HG03108 (cell line): Measurements from ENCODE around the gene DAND5.
A peak's percentile ranks its signal among the peaks of the same experiment; 100 is the strongest.
"Not testable (repeated sequence)": the region's sequence is repeated elsewhere in the genome, so short reads cannot be mapped to it uniquely, and the experiment has no call there.

Source experiments
- ATAC-seq: cut with Tn5 transposase; IDR thresholded peaks from one replicate; pipeline ENCODE4 v1.9.1; 2021; ENCODE audit warnings: moderate library complexity; ENCODE audit not compliant: unreplicated experiment

The DAND5 gene

GRCh38 chr19:12945479-12946091 lies 23.8 kb upstream of the DAND5 start, which contains the start of gene RAD23A:
RAD23A (plus strand) TSS chr19:12945862; CDS start chr19:12945949, 87 bp downstream.
- ATAC-seq, result peak; percentile 63

GRCh38 chr19:12946092-12946721 lies 23.2 kb upstream of the DAND5 start:
- ATAC-seq, result peak; percentile 29

DNA sequence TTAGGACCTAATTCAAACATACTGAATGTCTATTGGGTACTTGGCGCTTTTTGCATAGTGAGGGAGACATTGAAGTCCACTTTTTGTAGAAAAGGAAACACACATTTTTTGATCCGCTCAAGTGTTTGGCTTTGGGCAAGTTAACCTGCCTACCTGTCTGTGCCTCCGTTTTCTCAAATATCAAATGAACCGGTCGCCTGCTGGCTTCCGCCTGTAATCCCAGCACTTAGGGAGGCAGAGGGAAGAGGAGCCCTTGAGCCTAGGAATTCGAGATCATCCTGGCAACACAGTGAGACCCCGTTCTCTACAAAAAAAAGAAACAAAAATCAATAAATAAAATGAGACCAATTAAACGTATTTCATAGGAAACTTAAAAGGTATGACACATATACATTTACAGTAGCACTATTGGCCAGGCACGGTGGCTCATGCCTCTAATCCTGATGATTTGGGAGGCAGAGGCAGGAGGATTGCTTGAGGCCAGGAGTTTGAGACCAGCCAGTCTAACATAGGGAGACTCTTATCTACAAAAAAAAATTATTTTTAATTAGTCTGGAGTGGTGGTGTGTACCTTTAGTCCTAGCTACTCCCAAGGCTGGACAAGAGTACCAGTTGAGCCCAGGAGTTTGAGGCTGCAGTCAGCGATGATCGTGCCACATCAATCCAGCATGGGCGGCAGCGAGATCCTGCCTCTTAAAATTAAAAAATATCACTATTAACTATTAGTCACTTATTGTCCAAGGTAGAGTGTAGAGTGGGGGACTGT lies 22.5 kb upstream of the DAND5 start:
- ATAC-seq, result no peak

- ATAC-seq, result no peak
Observed at GRCh38 chr19:12947702-12948611, 21.4 kb upstream of the DAND5 start.

- no peak for ATAC-seq
Observed at GRCh38 chr19:12948612-12949362, 20.6 kb upstream of the DAND5 start.

- no peak for ATAC-seq
Observed at GRCh38 chr19:12949363-12950283, 19.8 kb upstream of the DAND5 start.

- ATAC-seq, result not testable (repeated sequence)
Observed at GRCh38 chr19:12952050-12952449, 17.3 kb upstream of the DAND5 start.

GRCh38 chr19:12952488-12953137 lies 16.8 kb upstream of the DAND5 start:
- ATAC-seq, result no peak

DNA sequence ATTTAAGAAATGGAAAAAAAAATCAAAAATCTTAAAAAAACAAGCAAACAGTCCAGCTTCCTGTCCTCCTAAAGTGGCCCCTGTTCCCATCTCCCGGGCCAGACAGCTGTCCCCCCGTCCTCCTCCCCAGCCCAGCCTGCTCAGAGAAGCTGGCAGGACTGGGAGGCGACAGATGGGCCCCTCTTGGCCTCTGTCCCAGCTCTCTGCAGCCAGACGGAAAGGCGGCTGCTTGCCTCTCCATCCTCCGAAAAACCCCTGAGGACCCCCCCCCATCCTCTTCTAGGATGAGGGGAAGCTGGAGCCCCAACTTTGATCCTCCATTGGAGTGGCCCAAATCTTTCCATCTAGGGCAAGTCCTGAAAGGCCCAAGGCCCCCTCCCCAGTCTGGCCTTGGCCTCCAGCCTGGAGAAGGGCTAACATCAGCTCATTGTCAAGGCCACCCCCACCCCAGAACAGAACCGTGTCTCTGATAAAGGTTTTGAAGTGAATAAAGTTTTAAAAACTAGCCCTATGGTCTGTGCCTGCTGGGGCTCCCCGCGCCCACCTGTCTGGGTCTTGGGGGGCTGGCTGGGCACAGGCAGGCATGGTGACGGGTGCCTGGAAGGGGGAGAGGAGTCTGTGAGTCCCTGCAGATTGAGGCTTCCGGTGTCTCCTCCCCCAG lies 16.1 kb upstream of the DAND5 start:
- ATAC-seq, result no peak

- ATAC-seq, result no peak
Observed at GRCh38 chr19:12953799-12954611, 15.4 kb upstream of the DAND5 start.

- ATAC-seq, result no peak
Observed at GRCh38 chr19:12954612-12954962, 14.8 kb upstream of the DAND5 start.

GRCh38 chr19:12955575-12955974 lies 13.8 kb upstream of the DAND5 start:
- not testable (repeated sequence) for ATAC-seq

DNA sequence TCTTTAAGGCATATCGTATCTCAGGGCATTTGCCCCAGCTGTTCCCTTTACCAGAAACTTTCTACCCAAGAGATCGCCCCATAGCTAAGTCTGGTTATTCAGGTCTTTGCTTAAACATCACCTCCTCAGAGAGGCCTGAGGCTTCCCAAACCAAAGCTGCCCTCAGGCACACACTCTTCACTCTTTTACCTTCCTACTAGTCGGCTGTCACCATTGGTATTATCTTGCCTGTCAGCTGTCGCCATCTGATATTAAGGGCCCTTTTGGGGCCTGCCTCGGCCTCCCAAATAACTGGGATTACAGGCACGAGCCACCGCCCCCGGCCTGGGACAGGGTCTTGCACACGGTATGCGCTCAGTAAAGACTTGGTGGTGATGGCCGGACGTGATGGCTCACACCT lies 13.4 kb upstream of the DAND5 start:
- no peak for ATAC-seq

- no peak for ATAC-seq
Observed at GRCh38 chr19:12956446-12957388, 12.7 kb upstream of the DAND5 start, which contains the start of gene GADD45GIP1. GADD45GIP1 (minus strand) TSS chr19:12957223; CDS start chr19:12957212, 11 bp downstream.

DNA sequence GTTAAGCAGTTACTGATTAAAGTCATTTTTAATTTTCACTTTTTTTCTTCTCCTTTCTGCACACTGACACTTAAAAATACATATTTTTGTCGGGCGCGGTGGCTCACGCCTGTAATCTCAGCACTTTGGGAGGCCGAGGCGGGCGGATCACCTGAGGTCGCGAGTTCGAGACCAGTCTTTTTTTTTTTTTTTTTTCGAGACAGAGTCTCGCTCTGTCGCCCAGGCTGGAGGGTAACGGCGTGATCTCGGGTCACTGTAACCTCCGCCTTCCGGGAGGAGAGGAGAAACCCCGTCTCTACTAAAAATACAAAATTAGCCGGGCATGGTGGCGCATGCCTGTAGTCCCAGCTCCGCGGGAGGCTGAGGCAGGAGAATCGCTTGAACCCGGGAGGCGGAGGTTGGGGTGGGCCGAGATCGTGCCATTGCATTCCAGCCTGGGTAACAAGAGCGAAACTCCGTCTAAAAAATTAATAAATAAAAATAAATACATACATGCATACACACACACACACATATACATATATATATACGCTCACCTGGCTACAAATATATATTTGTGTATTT lies 11.9 kb upstream of the DAND5 start:
- not testable (repeated sequence) for ATAC-seq

- ATAC-seq, result no peak
Observed at GRCh38 chr19:12959481-12959880, 9.9 kb upstream of the DAND5 start.
